Suprapubic skin (tissue), 4 donors: ENCODE results near the gene ILDR2.

Experiments used
- CTCF ChIP-seq, 2 donors: fragments of 200-600 bp in 1 of 2; fragments of 450-650 bp in 1 of 2; sonication (generic) in 1 of 2; IDR thresholded peaks; one replicate each; pipeline ENCODE4 v1.5.1; 2016 to 2019; ENCODE audit warnings: antibody characterized with exemption in 2 of 2, mild to moderate bottlenecking in 1 of 2, moderate library complexity in 1 of 2
- EP300 ChIP-seq: sonication (generic); formaldehyde crosslinking; IDR thresholded peaks from one replicate; pipeline ENCODE4 v1.6.1; 2017; ENCODE audit warnings: antibody characterized with exemption
- POLR2A ChIP-seq, 2 donors: fragments of 450-650 bp; IDR thresholded peaks; one replicate each; pipeline ENCODE4 v1.6.1; 2017; ENCODE audit warnings: antibody characterized with exemption in 2 of 2, mild to moderate bottlenecking in 2 of 2, moderate library complexity in 2 of 2
- POLR2AphosphoS5 ChIP-seq, 3 donors: sonication (generic); formaldehyde crosslinking; IDR thresholded peaks; one replicate each; pipeline ENCODE4 v1.6.1; 2017; ENCODE audit warnings: antibody characterized with exemption in 3 of 3

GRCh38 chr1:166888373-166889111 lies 86.8 kb downstream of the ILDR2 start:
- TF ChIP-seq CTCF (IDR thresholded peaks at IDR 0.05) (no peak), EP300 (no peak), POLR2A (IDR thresholded peaks at IDR 0.05) (no peak), POLR2AphosphoS5 (IDR thresholded peaks at IDR 0.05) (no peak)
